EL (cell line): Measurements from ENCODE around the gene NRL.
A peak's percentile ranks its signal among the peaks of the same experiment; 100 is the strongest.

Experiments used
- DNase-seq: peaks from one replicate; pipeline ENCODE4 v3.0.0-alpha.2; 2016

Gene NRL

GRCh38 chr14:24114532-24115421 is at the start of gene NRL, which contains the start of gene DCAF11:
TSS of gene NRL (minus strand) at chr14:24114949. CDS start at chr14:24082848, 32,101 bp downstream.
TSS of gene DCAF11 (plus strand) at chr14:24114777. CDS start at chr14:24115595, 818 bp downstream.
- DNase-seq = peak; percentile 100

- DNase-seq = peak; percentile 43
These were observed 47.3 kb upstream of the NRL start for GRCh38 chr14:24162093-24162492.

- peak; percentile 97 for DNase-seq
These were observed 46.4 kb upstream of the NRL start, which contains the start of gene IRF9 for GRCh38 chr14:24160850-24161804. TSS of gene IRF9 (plus strand) at chr14:24161265. CDS start at chr14:24162145, 880 bp downstream.

- DNase-seq = no peak
These were observed 45.7 kb upstream of the NRL start for GRCh38 chr14:24160499-24160849.

- no peak for DNase-seq
These were observed 45.2 kb upstream of the NRL start for GRCh38 chr14:24159777-24160498.

GRCh38 chr14:24157331-24157730 is 42.6 kb upstream of the NRL start:
- DNase-seq = no peak

- no peak for DNase-seq
These were observed 42.1 kb upstream of the NRL start for GRCh38 chr14:24156840-24157239.

- no peak for DNase-seq
These were observed 40.4 kb upstream of the NRL start for GRCh38 chr14:24155100-24155499.

GRCh38 chr14:24151404-24152080 is 36.8 kb upstream of the NRL start:
- no peak for DNase-seq

GRCh38 chr14:24150993-24151392 is 36.2 kb upstream of the NRL start:
- DNase-seq = no peak

GRCh38 chr14:24150567-24150966 is 35.8 kb upstream of the NRL start:
- DNase-seq = no peak

GRCh38 chr14:24150061-24150460 is 35.3 kb upstream of the NRL start:
- DNase-seq = no peak

GRCh38 chr14:24149302-24149969 is 34.7 kb upstream of the NRL start:
- no peak for DNase-seq

GRCh38 chr14:24147761-24148428 is 33.1 kb upstream of the NRL start:
- DNase-seq = no peak

- DNase-seq = peak; percentile 99
These were observed 32.4 kb upstream of the NRL start, which contains the start of gene RNF31 for GRCh38 chr14:24146978-24147760. TSS of gene RNF31 (plus strand) at chr14:24147498. CDS start at chr14:24147699, 201 bp downstream.

- peak; percentile 99 for DNase-seq
These were observed 31.8 kb upstream of the NRL start, which contains the start of gene PSME2 for GRCh38 chr14:24146453-24146977. TSS of gene PSME2 (minus strand) at chr14:24146610. CDS start at chr14:24146581, 29 bp downstream.

- no peak for DNase-seq
These were observed 31.1 kb upstream of the NRL start for GRCh38 chr14:24145690-24146452.

- DNase-seq = no peak
These were observed 30.5 kb upstream of the NRL start for GRCh38 chr14:24145219-24145618.

- no peak for DNase-seq
These were observed 29.7 kb upstream of the NRL start for GRCh38 chr14:24144451-24144850.
